HEK293T (cell line): Measurements from ENCODE around the gene ROPN1L.

Experiments used
- BHLHE40 ChIP-seq: fragments of 450-650 bp; IDR thresholded peaks from 2 replicates; pipeline ENCODE4 v1.6.1; 2016; ENCODE audit warnings: mild to moderate bottlenecking, moderate library complexity, borderline replicate concordance
- CTBP1 ChIP-seq: fragments of 450-650 bp; IDR thresholded peaks from 2 replicates; pipeline ENCODE4 v1.6.1; 2016; ENCODE audit warnings: borderline replicate concordance
- ELF4 ChIP-seq: fragments of 450-650 bp; IDR thresholded peaks from 2 replicates; pipeline ENCODE4 v1.6.1; 2017; ENCODE audit warnings: antibody characterized with exemption
- HDGF ChIP-seq: fragments of 450-650 bp; IDR thresholded peaks from 2 replicates; pipeline ENCODE4 v1.6.1; 2017; ENCODE audit warnings: antibody characterized with exemption, borderline replicate concordance
- LEF1 ChIP-seq: fragments of 450-650 bp; IDR thresholded peaks from 2 replicates; pipeline ENCODE4 v1.6.1; 2017; ENCODE audit warnings: mild to moderate bottlenecking, borderline replicate concordance
- SP1 ChIP-seq: fragments of 450-650 bp; IDR thresholded peaks from 2 replicates; pipeline ENCODE4 v1.6.1; 2017
- SUZ12 ChIP-seq: fragments of 450-650 bp; IDR thresholded peaks from 2 replicates; pipeline ENCODE4 v1.6.1; 2016; ENCODE audit warnings: mild to moderate bottlenecking
- TARDBP ChIP-seq: fragments of 450-650 bp; IDR thresholded peaks from 2 replicates; pipeline ENCODE4 v1.6.1; 2016
- TF ChIP-seq, protein P1 (sequence below): fragments of 450-650 bp; IDR thresholded peaks from 2 replicates; pipeline ENCODE4 v1.6.1; 2016

DNA sequence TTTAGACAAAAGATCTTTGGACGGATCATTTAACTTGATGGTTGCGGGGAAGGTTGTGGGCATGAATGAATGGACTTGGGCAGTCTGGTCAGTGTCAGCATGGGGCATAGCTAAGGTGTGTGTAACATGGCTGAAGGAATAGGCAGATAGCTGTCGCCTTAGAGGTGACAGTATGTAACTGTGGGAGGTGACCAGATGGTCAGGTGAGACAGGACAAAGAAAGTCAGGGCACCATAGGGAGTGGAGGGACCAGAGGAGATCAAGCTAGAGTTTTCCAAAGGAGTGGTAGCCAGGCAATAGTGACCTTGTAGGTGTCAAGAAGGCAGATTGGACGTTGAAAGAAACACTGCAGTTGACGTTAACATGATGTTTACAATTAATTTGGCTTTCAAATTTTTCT lies 45.1 kb upstream of the ROPN1L start:
- TF ChIP-seq HDGF (no peak), CTBP1 (no peak), BHLHE40 (no peak), LEF1 (no peak), SP1 (no peak), TARDBP (no peak), SUZ12 (no peak), ELF4 (no peak)
- TF ChIP-seq, protein P1, sequence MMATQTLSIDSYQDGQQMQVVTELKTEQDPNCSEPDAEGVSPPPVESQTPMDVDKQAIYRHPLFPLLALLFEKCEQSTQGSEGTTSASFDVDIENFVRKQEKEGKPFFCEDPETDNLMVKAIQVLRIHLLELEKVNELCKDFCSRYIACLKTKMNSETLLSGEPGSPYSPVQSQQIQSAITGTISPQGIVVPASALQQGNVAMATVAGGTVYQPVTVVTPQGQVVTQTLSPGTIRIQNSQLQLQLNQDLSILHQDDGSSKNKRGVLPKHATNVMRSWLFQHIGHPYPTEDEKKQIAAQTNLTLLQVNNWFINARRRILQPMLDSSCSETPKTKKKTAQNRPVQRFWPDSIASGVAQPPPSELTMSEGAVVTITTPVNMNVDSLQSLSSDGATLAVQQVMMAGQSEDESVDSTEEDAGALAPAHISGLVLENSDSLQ: no peak
